SH-SY5Y (cell line): ENCODE measurements around the gene MMAA.

Experiments used
- GATA2 ChIP-seq: IDR thresholded peaks from 2 replicates; pipeline ENCODE4 v1.6.1; 2011; ENCODE audit warnings: mild to moderate bottlenecking, low read depth, low read length
- GATA3 ChIP-seq: IDR thresholded peaks from 2 replicates; pipeline ENCODE4 v1.6.1; 2011; ENCODE audit warnings: low read depth, mild to moderate bottlenecking, low read length, moderate library complexity

The MMAA gene

GRCh38 chr4:145618932-145619638 is at the start of gene MMAA:
MMAA (plus strand) TSS chr4:145619385; CDS start chr4:145639140, 19,755 bp downstream.
- no peak for TF ChIP-seq GATA3
- TF ChIP-seq GATA2: no peak

- TF ChIP-seq GATA2 (no peak), GATA3 (no peak)
These were observed 38.3 kb upstream of the MMAA start for GRCh38 chr4:145580906-145581305.

GRCh38 chr4:145583191-145584055 is 35.8 kb upstream of the MMAA start:
- TF ChIP-seq GATA3 (no peak), GATA2 (no peak)

GRCh38 chr4:145587088-145587754 is 32.0 kb upstream of the MMAA start:
- TF ChIP-seq GATA3 (no peak), GATA2 (no peak)

GRCh38 chr4:145589916-145590702 is 29.1 kb upstream of the MMAA start:
- TF ChIP-seq GATA2 (no peak), GATA3 (no peak)

- no peak for TF ChIP-seq GATA3
- TF ChIP-seq GATA2: no peak
These were observed 16.9 kb upstream of the MMAA start for GRCh38 chr4:145602129-145602760.

GRCh38 chr4:145605941-145606340 is 13.2 kb upstream of the MMAA start:
- TF ChIP-seq GATA2 (no peak), GATA3 (no peak)

- TF ChIP-seq GATA2: no peak
- no peak for TF ChIP-seq GATA3
These were observed 9.4 kb upstream of the MMAA start for GRCh38 chr4:145609481-145610427.

GRCh38 chr4:145613566-145614232 is 5.5 kb upstream of the MMAA start:
- TF ChIP-seq GATA2 (no peak), GATA3 (no peak)

- TF ChIP-seq GATA3 (no peak), GATA2 (no peak)
These were observed 5.0 kb upstream of the MMAA start for GRCh38 chr4:145614233-145614610.

- TF ChIP-seq GATA2: no peak
- TF ChIP-seq GATA3: no peak
These were observed 814 bp upstream of the MMAA start for GRCh38 chr4:145618210-145618931.

GRCh38 chr4:145619639-145619996 is 433 bp downstream of the MMAA start:
- TF ChIP-seq GATA3 (no peak), GATA2 (no peak)
